ENCODE measurements around the gene OSBPL3. TPM values are rescaled to one million over a fixed set of nuclear protein-coding genes. Genes with fewer than 3 reads are reported as not detected.

OSBPL3 gene
- total RNA-seq, 1 experiment from 2014 or later: 8.6 TPM

GRCh38 chr7:24951441-24951980 is 28.5 kb downstream of the OSBPL3 start:
- TF ChIP-seq CTCF (conservative IDR thresholded peaks at IDR 0.05): no peak
- Mint-ChIP-seq H3K9me3 (no peaks in the 10 kb centered on the region), H3K36me3 (ENCODE audit: insufficient read depth in 1 of 3, low read depth in 3 of 3) (no peaks in the 10 kb centered on the region), H3K27me3 (ENCODE audit: low read depth) (no peaks in the 10 kb centered on the region), H3K4me3 (no peak overlapping the region), H3K4me1 (peaks cover 7 to 9% of the 10 kb centered on the region in 2 experiments), H3K27ac (no peak overlapping the region; a peak in 2 of 7 replicates)
- Histone ChIP-seq H3K79me2 (ENCODE audit: insufficient read depth, low read length) (no peaks in the 10 kb centered on the region; the same call in 1 of the 2 replicates), H2BK120ac (ENCODE audit: low read depth, low read length, poor library complexity, severe bottlenecking) (no peak overlapping the region), H3K23me2 (ENCODE audit: insufficient read length, low read depth, low read length, poor library complexity, severe bottlenecking) (no peaks in the 10 kb centered on the region), H3K9ac (ENCODE audit: extremely low read depth, insufficient read length, low read length) (no peak overlapping the region), H3K27ac (ENCODE audit: insufficient read length, low read depth, low read length) (no peak overlapping the region), H3K4ac (ENCODE audit: low read depth, low read length) (no peak overlapping the region), H2AFZ (ENCODE audit: low read length) (no peak overlapping the region), H2BK15ac (ENCODE audit: low read depth, low read length) (no peak overlapping the region), H4K8ac (replicated peaks; ENCODE audit: insufficient read length, low read depth, low read length) (no peak overlapping the region), H3K4me1 (ENCODE audit: insufficient read depth, low read length) (no peaks in the 10 kb centered on the region), H3K18ac (ENCODE audit: insufficient read length, low read depth, low read length) (no peak overlapping the region), H3K56ac (ENCODE audit: insufficient read length, low read depth, low read length) (no peak overlapping the region), H4K91ac (ENCODE audit: insufficient read length, low read depth, low read length) (no peak overlapping the region), H3K14ac (ENCODE audit: insufficient read depth, low read length) (no peak overlapping the region), H2BK12ac (ENCODE audit: insufficient read length, low read depth, low read length) (no peak overlapping the region), H3T11ph (ENCODE audit: low read length) (no peak overlapping the region), H4K20me1 (ENCODE audit: control insufficient read depth, insufficient read depth, insufficient read length) (no peaks in the 10 kb centered on the region), H3K27me3 (ENCODE audit: insufficient read depth, low read length) (no peaks in the 10 kb centered on the region), H4K5ac (ENCODE audit: insufficient read length, low read depth, low read length) (no peak overlapping the region), H3K4me2 (ENCODE audit: insufficient read depth, insufficient read length, low read length) (no peak overlapping the region), H3K9me3 (ENCODE audit: control insufficient read depth, low read depth, low read length) (no peaks in the 10 kb centered on the region), H3K23ac (ENCODE audit: insufficient read length, low read depth, low read length) (no peak overlapping the region), H2BK20ac (ENCODE audit: low read depth, low read length, poor library complexity, severe bottlenecking) (no peak overlapping the region), H2AK5ac (ENCODE audit: insufficient read length, low read length) (no peak overlapping the region), H2BK5ac (ENCODE audit: insufficient read length, low read length) (no peak overlapping the region), H3K79me1 (ENCODE audit: insufficient read depth, low read depth, low read length, poor library complexity, severe bottlenecking) (no peaks in the 10 kb centered on the region)
- no peak for DNase-seq
- no CpG with 5 or more reads among the region's 3 CpGs for WGBS (ENCODE audit: extremely low coverage, insufficient read length, low lambda C conversion rate)

All from H9 (cell line).